Osteocyte (in vitro differentiated cells): ENCODE results near the gene CAB39. TPM values are rescaled to one million over a fixed set of nuclear protein-coding genes. Genes with fewer than 3 reads are reported as not detected.
A peak's percentile ranks its signal among the peaks of the same experiment; 100 is the strongest.

ENCODE experiments used
- DNase-seq: peaks from one replicate; pipeline ENCODE4 v3.0.0; 2021; ENCODE audit warnings: mixed read lengths; ENCODE audit not compliant: unreplicated experiment; ENCODE audit errors: extremely low spot score
- H3K27ac Mint-ChIP-seq: one replicate; pipeline ENCODE4 v1.8.0; 2021; ENCODE audit warnings: mild to moderate bottlenecking, mixed read lengths; ENCODE audit not compliant: unreplicated experiment
- H3K27me3 Mint-ChIP-seq: one replicate; pipeline ENCODE4 v1.8.0; 2021; ENCODE audit warnings: mixed read lengths; ENCODE audit not compliant: unreplicated experiment
- H3K36me3 Mint-ChIP-seq: one replicate; pipeline ENCODE4 v1.8.0; 2021; ENCODE audit warnings: mixed read lengths; ENCODE audit not compliant: unreplicated experiment
- H3K4me1 Mint-ChIP-seq: one replicate; pipeline ENCODE4 v1.8.0; 2021; ENCODE audit warnings: mixed read lengths; ENCODE audit not compliant: unreplicated experiment
- H3K4me3 Mint-ChIP-seq: one replicate; pipeline ENCODE4 v1.8.0; 2021; ENCODE audit warnings: mild to moderate bottlenecking, moderate library complexity, mixed read lengths; ENCODE audit not compliant: unreplicated experiment
- H3K9me3 Mint-ChIP-seq: one replicate; pipeline ENCODE4 v1.8.0; 2021; ENCODE audit warnings: mixed read lengths; ENCODE audit not compliant: unreplicated experiment
- total RNA-seq: library from RNA; stranded (reverse); gene quantifications from 2 replicates; pipeline ENCODE4 v1.2.1, GENCODE V29; 2021
- TF ChIP-seq, protein P1 (sequence below): fragments of 200-600 bp; sonication (generic); IDR thresholded peaks from 2 replicates; pipeline ENCODE4 v1.5.0; 2021; ENCODE audit warnings: antibody characterized with exemption, mild to moderate bottlenecking, moderate library complexity

Gene CAB39
- total RNA-seq, 1 donor from 2014 or later, result 40.8 TPM

DNA sequence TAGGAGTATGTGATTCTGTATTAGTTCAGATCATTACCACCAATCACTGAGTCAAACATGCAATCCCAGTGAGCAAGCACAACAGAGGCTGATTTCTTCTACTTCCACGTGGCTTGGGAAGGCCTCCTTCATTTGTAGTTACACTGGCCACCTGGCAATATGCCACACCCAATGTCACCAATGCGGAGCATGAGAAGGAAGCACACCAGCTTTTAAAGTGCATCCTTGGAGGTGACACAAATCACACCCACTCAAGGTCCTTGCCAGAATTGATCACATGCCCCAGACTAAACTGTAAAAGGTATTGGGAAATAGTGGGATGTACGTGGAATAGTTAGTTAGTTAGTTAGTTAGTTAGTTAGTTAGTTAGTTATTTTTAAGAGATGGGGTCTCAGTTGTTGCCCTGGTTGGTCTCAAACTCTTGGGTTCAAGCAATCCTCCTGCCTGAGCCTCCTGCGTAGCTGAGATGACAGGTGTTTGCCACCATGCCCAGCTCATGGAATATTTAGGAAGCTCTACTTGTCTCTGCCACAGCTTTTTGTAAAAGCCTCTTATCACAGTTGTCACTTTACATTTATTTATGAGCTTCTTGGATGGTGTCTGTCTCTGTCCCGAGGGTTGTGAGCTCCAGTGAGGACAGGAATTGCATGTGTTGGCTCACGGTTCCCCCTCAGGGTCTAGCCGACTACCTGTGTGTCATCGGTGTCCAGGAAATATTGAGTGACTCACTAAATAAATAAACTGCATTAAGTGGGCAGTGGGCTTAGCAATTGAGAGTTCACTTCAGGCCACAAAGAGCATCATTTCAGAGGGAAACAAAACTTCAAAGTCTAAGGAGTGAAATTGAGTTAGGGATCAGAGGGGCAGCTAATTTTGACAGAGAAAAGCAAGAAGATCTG is 28.1 kb upstream of the CAB39 start:
- Mint-ChIP-seq H3K36me3 (no peaks in the 10 kb centered on the region), H3K4me1 (peaks cover 13% of the 10 kb centered on the region), H3K27ac (no peak overlapping the region), H3K27me3 (peaks cover 19% of the 10 kb centered on the region), H3K9me3 (peaks cover 4% of the 10 kb centered on the region), H3K4me3 (no peak overlapping the region)
- no peak for DNase-seq
- TF ChIP-seq, protein P1, sequence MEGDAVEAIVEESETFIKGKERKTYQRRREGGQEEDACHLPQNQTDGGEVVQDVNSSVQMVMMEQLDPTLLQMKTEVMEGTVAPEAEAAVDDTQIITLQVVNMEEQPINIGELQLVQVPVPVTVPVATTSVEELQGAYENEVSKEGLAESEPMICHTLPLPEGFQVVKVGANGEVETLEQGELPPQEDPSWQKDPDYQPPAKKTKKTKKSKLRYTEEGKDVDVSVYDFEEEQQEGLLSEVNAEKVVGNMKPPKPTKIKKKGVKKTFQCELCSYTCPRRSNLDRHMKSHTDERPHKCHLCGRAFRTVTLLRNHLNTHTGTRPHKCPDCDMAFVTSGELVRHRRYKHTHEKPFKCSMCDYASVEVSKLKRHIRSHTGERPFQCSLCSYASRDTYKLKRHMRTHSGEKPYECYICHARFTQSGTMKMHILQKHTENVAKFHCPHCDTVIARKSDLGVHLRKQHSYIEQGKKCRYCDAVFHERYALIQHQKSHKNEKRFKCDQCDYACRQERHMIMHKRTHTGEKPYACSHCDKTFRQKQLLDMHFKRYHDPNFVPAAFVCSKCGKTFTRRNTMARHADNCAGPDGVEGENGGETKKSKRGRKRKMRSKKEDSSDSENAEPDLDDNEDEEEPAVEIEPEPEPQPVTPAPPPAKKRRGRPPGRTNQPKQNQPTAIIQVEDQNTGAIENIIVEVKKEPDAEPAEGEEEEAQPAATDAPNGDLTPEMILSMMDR, result no peak

DNA sequence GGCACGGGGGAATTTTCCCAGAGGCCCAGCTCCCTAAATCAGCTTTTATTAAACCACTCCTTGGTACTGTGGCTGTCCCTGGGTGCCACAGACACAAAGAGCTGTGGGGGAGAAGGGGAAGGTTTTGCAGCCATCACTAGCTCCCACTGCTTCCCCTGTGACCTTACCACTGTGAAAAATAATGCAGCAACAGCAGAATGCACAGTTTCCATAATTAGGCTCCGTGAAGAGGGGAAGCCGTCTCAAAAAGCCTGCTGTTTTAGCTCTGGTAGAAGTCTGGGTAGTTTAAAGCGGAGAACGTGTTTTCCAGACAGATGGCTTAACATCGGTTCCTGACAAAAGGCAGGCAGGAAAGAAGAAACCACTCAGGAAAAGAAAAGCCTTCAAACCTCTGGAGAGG is 27.5 kb upstream of the CAB39 start:
- TF ChIP-seq, protein P1, result no peak
- no peak for DNase-seq
- peak overlapping the region; percentile 42 for H3K27ac Mint-ChIP-seq
- H3K4me3 Mint-ChIP-seq, result no peak overlapping the region
- peaks cover 19% of the 10 kb centered on the region for H3K27me3 Mint-ChIP-seq
- H3K4me1 Mint-ChIP-seq, result peaks cover 13% of the 10 kb centered on the region
- H3K36me3 Mint-ChIP-seq, result no peaks in the 10 kb centered on the region
- H3K9me3 Mint-ChIP-seq, result peaks cover 4% of the 10 kb centered on the region

DNA sequence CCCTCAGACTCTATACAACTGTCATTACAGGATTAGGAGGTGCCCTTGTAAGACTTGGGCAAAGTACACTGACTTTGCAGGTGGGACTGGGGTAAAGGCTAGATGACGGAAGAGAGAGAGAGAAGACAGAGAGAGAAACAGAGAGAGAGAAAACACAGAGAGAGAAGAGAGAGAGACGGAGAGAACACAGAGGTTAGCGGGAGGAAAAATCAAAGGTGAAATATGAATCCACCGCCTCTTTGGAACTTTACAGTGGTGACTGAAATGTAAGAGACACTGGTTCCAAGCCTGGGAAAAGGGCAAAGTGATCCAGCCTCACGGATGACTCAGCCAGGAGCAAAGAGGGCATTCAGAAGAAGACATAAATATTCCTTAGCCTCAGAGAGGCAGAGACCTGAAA is 25.1 kb upstream of the CAB39 start:
- Mint-ChIP-seq H3K36me3 (no peaks in the 10 kb centered on the region), H3K4me1 (peaks cover 13% of the 10 kb centered on the region), H3K27me3 (peaks cover under 1% of the 10 kb centered on the region), H3K27ac (no peak overlapping the region), H3K9me3 (peaks cover 1% of the 10 kb centered on the region), H3K4me3 (no peak overlapping the region)
- TF ChIP-seq, protein P1, result no peak
- no peak for DNase-seq

DNA sequence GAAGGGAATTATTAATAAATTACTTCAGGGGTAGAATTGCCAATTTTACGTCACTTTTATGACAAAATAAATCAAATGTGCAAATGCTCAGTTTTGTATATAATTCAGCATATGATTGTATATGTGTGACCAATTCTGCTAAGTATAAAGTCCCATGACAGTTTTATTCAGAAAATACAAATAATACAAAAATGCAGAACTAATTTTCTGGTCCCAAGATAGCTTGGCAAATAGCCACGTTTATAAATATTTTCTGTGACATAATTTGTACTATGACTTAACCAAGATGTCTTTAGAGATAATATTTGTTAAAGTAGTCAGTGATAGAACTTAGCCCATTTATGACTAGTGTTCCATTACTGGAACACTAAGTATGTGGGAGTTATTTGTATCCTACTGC is 24.2 kb upstream of the CAB39 start:
- H3K4me3 Mint-ChIP-seq, result no peak overlapping the region
- no peaks in the 10 kb centered on the region for H3K27me3 Mint-ChIP-seq
- H3K27ac Mint-ChIP-seq, result no peak overlapping the region
- H3K4me1 Mint-ChIP-seq, result peaks cover 13% of the 10 kb centered on the region
- DNase-seq, result no peak
- H3K9me3 Mint-ChIP-seq, result no peaks in the 10 kb centered on the region
- H3K36me3 Mint-ChIP-seq, result no peaks in the 10 kb centered on the region
- TF ChIP-seq, protein P1, result no peak

DNA sequence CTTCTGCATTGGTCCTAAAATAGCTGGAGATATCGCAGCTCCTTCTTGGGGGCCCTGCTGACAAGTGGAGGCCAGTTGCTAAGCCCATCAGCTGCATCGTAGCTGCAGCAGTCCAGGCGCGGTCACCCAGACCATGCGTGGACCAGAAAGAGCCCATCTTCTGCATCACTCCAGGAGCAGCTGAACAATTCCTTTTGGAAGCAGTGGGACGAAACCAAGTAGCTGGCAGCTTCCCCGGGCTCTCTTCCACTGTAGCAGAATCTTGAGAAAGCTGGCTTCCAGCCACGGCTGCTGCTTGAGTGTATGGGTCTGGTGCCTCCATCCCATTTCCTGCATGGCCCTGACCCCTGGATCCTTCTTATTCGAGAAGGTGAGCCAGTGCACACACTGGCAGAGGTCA is 22.2 kb upstream of the CAB39 start:
- H3K9me3 Mint-ChIP-seq, result no peaks in the 10 kb centered on the region
- no peak for DNase-seq
- TF ChIP-seq, protein P1, result no peak
- H3K4me3 Mint-ChIP-seq, result no peak overlapping the region
- peaks cover 5% of the 10 kb centered on the region for H3K4me1 Mint-ChIP-seq
- no peaks in the 10 kb centered on the region for H3K27me3 Mint-ChIP-seq
- no peak overlapping the region for H3K27ac Mint-ChIP-seq
- no peaks in the 10 kb centered on the region for H3K36me3 Mint-ChIP-seq
